Ascending aorta (tissue), 2 donors: ENCODE measurements around the gene NUSAP1. TPM values are rescaled to one million over a fixed set of nuclear protein-coding genes. Genes with fewer than 3 reads are reported as not detected.

ENCODE experiments used
- DNase-seq, 2 donors: peaks; one replicate each; pipeline ENCODE4 v3.0.0-alpha.2; 2019; ENCODE audit warnings: low spot score in 2 of 2
- H3K27ac ChIP-seq, 2 donors: fragments of 200-600 bp; sonication (generic); one replicate each; pipeline ENCODE4 v1.5.1; 2016 to 2017; ENCODE audit warnings: mild to moderate bottlenecking in 1 of 2
- H3K27me3 ChIP-seq: fragments of 200-600 bp; sonication (generic); one replicate; pipeline ENCODE4 v1.5.1; 2017
- H3K36me3 ChIP-seq, 2 donors: fragments of 200-600 bp; sonication (generic); one replicate each; pipeline ENCODE4 v1.5.1; 2016
- H3K4me1 ChIP-seq, 2 donors: fragments of 200-600 bp; sonication (generic); one replicate each; pipeline ENCODE4 v1.5.1; 2016 to 2017; ENCODE audit warnings: mild to moderate bottlenecking in 1 of 2
- H3K4me3 ChIP-seq, 2 donors: fragments of 200-600 bp; sonication (generic); one replicate each; pipeline ENCODE4 v1.5.1; 2016 to 2017; ENCODE audit warnings: mild to moderate bottlenecking in 1 of 2
- H3K9me3 ChIP-seq, 2 donors: fragments of 200-600 bp; sonication (generic); one replicate each; pipeline ENCODE4 v1.5.1; 2016
- CTCF ChIP-seq, 3 experiments: fragments of 200-600 bp in 2 of 3; fragments of 450-650 bp in 1 of 3; sonication (generic) in 2 of 3; IDR thresholded peaks; one replicate each; pipeline ENCODE4 v1.5.1; 2016 to 2019; ENCODE audit warnings: antibody characterized with exemption in 3 of 3, mild to moderate bottlenecking in 1 of 3, moderate library complexity in 1 of 3
- intact Hi-C: fragments of 100-400 bp; cut with DNase I; formaldehyde crosslinking; loops from one replicate; pipeline ENCODE4 v1.15.1; 2023
- total RNA-seq: library from RNA; depleted of rRNA; stranded (reverse); fragments of >200 nt; gene quantifications from one replicate; pipeline ENCODE4 v1.1.0, GENCODE V29; 2016

The NUSAP1 gene
- total RNA-seq, 1 donor from 2014 or later, result not detected

- H3K27me3 ChIP-seq, result no peaks in the 10 kb centered on the region
- intact Hi-C loops, result no loop called here
- H3K27ac ChIP-seq, result no peak overlapping the region
- DNase-seq, result no peak
- TF ChIP-seq CTCF (IDR thresholded peaks at IDR 0.05), result no peak
- no peaks in the 10 kb centered on the region for H3K9me3 ChIP-seq
- H3K4me3 ChIP-seq, result no peak overlapping the region
- H3K36me3 ChIP-seq, result no peaks in the 10 kb centered on the region
- H3K4me1 ChIP-seq, result peaks cover 0 to 5% of the 10 kb centered on the region in 2 donors
Measured at GRCh38 chr15:41411031-41411430, 78.3 kb downstream of the NUSAP1 start.

GRCh38 chr15:41411441-41411840 lies 78.8 kb downstream of the NUSAP1 start:
- Histone ChIP-seq H3K27me3 (no peaks in the 10 kb centered on the region), H3K4me1 (peaks cover 0 to 8% of the 10 kb centered on the region in 2 donors), H3K9me3 (no peaks in the 10 kb centered on the region), H3K27ac (no peak overlapping the region), H3K36me3 (no peaks in the 10 kb centered on the region), H3K4me3 (no peak overlapping the region)
- DNase-seq, result no peak
- no peak for TF ChIP-seq CTCF (IDR thresholded peaks at IDR 0.05)
- intact Hi-C loops, result no loop called here

DNA sequence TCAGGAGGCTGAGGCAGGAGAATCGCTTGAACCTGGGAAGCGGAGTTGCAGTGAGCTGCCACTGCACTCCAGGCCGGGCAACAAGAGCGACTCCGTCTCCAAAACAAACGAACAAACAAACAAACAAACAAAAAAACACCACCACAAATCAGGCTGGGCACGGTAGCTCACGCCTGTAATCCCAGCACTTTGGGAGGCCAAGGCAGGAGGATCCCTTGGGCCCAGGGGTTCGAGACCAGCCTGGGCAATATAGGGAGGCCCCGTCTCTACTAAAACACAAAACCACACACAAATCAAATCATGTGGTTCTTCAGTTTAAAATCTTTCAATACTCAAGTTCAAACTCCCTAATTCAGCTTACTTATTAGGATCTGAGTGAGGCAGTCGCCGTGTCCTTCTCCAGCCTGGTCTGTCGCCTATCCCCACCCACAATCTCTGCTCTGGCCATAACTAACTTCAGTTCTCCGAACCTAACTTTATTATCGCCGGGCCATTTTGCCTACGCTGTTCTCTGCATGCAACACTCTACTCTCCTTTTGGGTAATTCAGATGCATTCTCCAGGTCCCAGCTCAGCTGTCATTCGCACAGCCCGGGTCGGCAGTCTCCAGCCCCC lies 83.6 kb downstream of the NUSAP1 start:
- no peaks in the 10 kb centered on the region for H3K9me3 ChIP-seq
- DNase-seq, result no peak
- peak overlapping the region; percentile 70 to 86 for H3K4me3 ChIP-seq
- no peak for TF ChIP-seq CTCF (IDR thresholded peaks at IDR 0.05)
- H3K36me3 ChIP-seq, result no peaks in the 10 kb centered on the region
- H3K4me1 ChIP-seq, result peaks cover 7 to 13% of the 10 kb centered on the region in 2 donors
- no peaks in the 10 kb centered on the region for H3K27me3 ChIP-seq
- H3K27ac ChIP-seq, result peak overlapping the region; percentile 73 to 80
- intact Hi-C loops, result loop anchor here (2.0 to 5.0 kb wide), 4 partner anchors 84 to 1093 kb away; partner anchors contain the start of genes CHP1, EXD1, INAFM2 and INO80

DNA sequence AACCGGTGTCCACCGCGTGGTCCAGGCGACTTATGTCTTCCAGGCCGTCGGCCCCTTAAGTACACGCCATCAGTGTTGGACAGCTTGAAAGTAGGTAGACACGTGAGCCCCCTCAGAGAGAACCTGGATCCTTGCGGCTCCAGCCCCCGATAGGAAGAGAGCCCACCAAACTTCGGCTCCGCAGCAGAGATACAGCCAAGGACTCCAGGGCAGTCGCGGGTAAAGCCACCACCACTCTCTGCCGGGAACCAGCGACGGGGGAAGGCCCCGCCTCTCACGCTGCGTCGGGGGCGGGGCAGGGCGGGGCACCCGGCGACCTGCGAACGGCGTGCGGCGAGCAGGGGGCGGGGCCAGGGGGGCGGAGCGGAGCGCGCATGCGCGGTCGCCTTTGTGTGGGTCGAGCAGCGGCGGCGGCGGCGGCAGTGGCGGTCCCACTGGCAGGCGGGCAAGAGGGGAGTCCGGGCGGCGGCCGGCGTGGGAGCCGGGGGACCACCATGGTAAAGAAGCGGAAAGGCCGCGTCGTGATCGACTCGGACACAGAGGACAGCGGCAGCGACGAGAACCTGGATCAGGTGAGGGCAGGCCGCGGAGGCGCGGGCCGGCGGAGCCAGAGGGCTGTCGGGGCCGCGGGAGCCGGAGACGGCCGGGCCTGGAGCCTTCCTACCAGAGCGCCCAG lies 84.2 kb downstream of the NUSAP1 start, which contains the start of gene RTF1:
Gene RTF1, plus strand, starts transcription at position 354 of the 676 bp plus-strand sequence. Its CDS starts 21 bp downstream, at position 375.
- DNase-seq, result peak; percentile 68 to 96
- TF ChIP-seq CTCF (IDR thresholded peaks at IDR 0.05), result no peak
- peak within 1 kb of the TSS; percentile 70 to 86 for H3K4me3 ChIP-seq
- H3K36me3 ChIP-seq, result no peaks in the 10 kb centered on the region
- H3K27me3 ChIP-seq, result no peaks in the 10 kb centered on the region
- intact Hi-C loops, result loop anchor here (2.0 to 5.0 kb wide), 4 partner anchors 85 to 1094 kb away; partner anchors contain the start of genes CHP1, EXD1, INAFM2 and INO80
- H3K4me1 ChIP-seq, result peaks cover 7 to 13% of the 10 kb centered on the region in 2 donors
- no peaks in the 10 kb centered on the region for H3K9me3 ChIP-seq
- peak within 1 kb of the TSS; percentile 73 to 80 for H3K27ac ChIP-seq

DNA sequence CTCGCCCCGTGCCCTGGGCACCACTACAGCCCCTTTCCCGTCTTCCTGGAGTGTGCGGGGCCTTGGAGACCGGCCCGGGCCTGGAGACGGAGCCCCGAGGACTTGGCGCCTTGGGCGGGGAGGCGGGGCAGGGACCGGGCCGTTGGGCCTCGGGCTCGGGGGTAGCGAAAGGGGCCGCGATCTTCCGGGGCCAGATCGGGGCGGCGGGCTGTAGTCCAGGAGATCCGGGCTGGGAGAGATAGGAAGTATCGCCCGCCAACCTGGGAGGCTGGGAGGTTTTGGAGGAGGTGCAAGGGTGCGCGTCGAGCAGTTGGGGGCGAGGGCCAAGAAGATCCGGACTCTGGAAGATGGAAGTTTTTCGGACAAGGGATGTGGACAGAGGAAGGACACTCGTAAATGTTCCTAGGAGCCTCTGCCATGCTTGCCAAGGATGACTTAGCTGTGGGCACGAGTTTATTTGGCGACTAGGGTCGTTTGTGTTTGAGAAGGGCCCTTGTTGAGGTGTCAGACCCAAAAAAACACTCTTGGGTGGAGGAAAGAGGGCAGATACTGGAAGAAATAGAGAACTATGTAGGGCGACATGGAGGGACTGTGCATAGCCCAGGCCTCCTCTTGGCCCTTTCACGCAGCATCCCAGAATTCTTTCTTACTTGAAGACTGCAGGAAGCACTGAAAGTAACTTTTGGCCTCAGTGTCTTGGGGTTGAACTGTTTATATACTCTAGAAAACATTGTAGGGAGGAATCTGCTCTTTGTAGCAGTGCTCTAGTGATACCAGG lies 84.9 kb downstream of the NUSAP1 start:
- H3K4me3 ChIP-seq, result peak overlapping the region; percentile 70 to 86
- peak overlapping the region; percentile 73 to 80 for H3K27ac ChIP-seq
- peaks cover 7 to 13% of the 10 kb centered on the region in 2 donors for H3K4me1 ChIP-seq
- TF ChIP-seq CTCF (IDR thresholded peaks at IDR 0.05), result no peak
- no peaks in the 10 kb centered on the region for H3K27me3 ChIP-seq
- H3K9me3 ChIP-seq, result no peaks in the 10 kb centered on the region
- no peaks in the 10 kb centered on the region for H3K36me3 ChIP-seq
- no peak for DNase-seq
- intact Hi-C loops, result loop anchor here (2.0 to 5.0 kb wide), 4 partner anchors 85 to 1095 kb away; partner anchors contain the start of genes CHP1, EXD1, INAFM2 and INO80
